K562 (cell line): ENCODE results near the gene ARFRP1. TPM values are rescaled to one million over a fixed set of nuclear protein-coding genes. Genes with fewer than 3 reads are reported as not detected.
A peak's percentile ranks its signal among the peaks of the same experiment; 100 is the strongest.

Source experiments
- ARID1B ChIP-seq: fragments of 450-650 bp; IDR thresholded peaks from 2 replicates; pipeline ENCODE4 v1.6.1; 2016; ENCODE audit warnings: antibody characterized with exemption, mild to moderate bottlenecking, inconsistent platforms
- BCLAF1 ChIP-seq, 2 experiments: fragments of 450-650 bp in 1 of 2; IDR thresholded peaks; 2 replicates each; pipeline ENCODE4 v1.6.1; 2011 to 2017; ENCODE audit warnings: low read depth in 2 of 2, antibody characterized with exemption in 1 of 2, borderline replicate concordance in 1 of 2, low read length in 1 of 2, mild to moderate bottlenecking in 1 of 2, mixed read lengths in 1 of 2; ENCODE audit not compliant: control insufficient read depth in 1 of 2
- BRCA1 ChIP-seq, 2 experiments: fragments of 450-650 bp in 1 of 2; sonication (generic) in 1 of 2; formaldehyde crosslinking in 1 of 2; IDR thresholded peaks; 2 replicates each; pipeline versions ENCODE4 v1.5.0 to v1.6.1; 2017 to 2020; ENCODE audit warnings: mild to moderate bottlenecking in 1 of 2, missing genetic modification reagents in 1 of 2
- BRF1 ChIP-seq: IDR thresholded peaks from 3 replicates; pipeline ENCODE4 v1.6.1; 2011; ENCODE audit warnings: borderline replicate concordance, mild to moderate bottlenecking; ENCODE audit not compliant: insufficient read length; ENCODE audit errors: extremely low read depth
- CXXC5 ChIP-seq: fragments of 250-450 bp; sonication (Bioruptor Pico); IDR thresholded peaks from 2 replicates; pipeline ENCODE4 v1.8.0; 2022; ENCODE audit warnings: inconsistent platforms, mild to moderate bottlenecking, moderate library complexity
- NELFE ChIP-seq: IDR thresholded peaks from 2 replicates; pipeline ENCODE4 v1.6.1; 2011; ENCODE audit warnings: mild to moderate bottlenecking; ENCODE audit not compliant: insufficient read depth, insufficient read length
- PHB2 ChIP-seq: fragments of 450-650 bp; IDR thresholded peaks from 2 replicates; pipeline ENCODE4 v1.6.1; 2017; ENCODE audit warnings: low read depth
- PHF20 ChIP-seq: fragments of 450-650 bp; IDR thresholded peaks from 2 replicates; pipeline ENCODE4 v1.6.1; 2018; ENCODE audit not compliant: partially characterized antibody
- POLR3A ChIP-seq: IDR thresholded peaks from 2 replicates; pipeline ENCODE4 v1.6.1; 2011; ENCODE audit warnings: borderline replicate concordance, mild to moderate bottlenecking, moderate library complexity; ENCODE audit not compliant: insufficient read length, insufficient read depth; ENCODE audit errors: extremely low read depth
- RB1 ChIP-seq: fragments of 450-650 bp; IDR thresholded peaks from 2 replicates; pipeline ENCODE4 v1.6.1; 2017; ENCODE audit warnings: low read depth, mild to moderate bottlenecking
- RFX5 ChIP-seq: IDR thresholded peaks from 2 replicates; pipeline ENCODE4 v1.6.1; 2011; ENCODE audit warnings: low read depth, mild to moderate bottlenecking, improper control_type of control experiment, low read length
- SAP30 ChIP-seq: fragments of 200-600 bp; sonication (generic); IDR thresholded peaks from 2 replicates; pipeline ENCODE4 v1.6.1; 2012; ENCODE audit warnings: borderline replicate concordance, low read depth, mild to moderate bottlenecking, moderate library complexity, low read length, control low read depth, inconsistent platforms; ENCODE audit not compliant: insufficient read depth, poor library complexity, severe bottlenecking
- SMARCE1 ChIP-seq: fragments of 450-650 bp; IDR thresholded peaks from 2 replicates; pipeline ENCODE4 v1.7.1; 2016; ENCODE audit warnings: mild to moderate bottlenecking
- TBL1XR1 ChIP-seq, 2 experiments: IDR thresholded peaks; 2 replicates each; pipeline ENCODE4 v1.6.1; 2012; ENCODE audit warnings: improper control_type of control experiment in 2 of 2, low read length in 2 of 2, mild to moderate bottlenecking in 1 of 2
- ZBTB11 ChIP-seq, 3 experiments: fragments of 200-800 bp in 1 of 3; fragments of 250-450 bp in 1 of 3; fragments of 450-650 bp in 1 of 3; sonication (Bioruptor Pico) in 1 of 3; sonication (Bioruptor generic) in 1 of 3; formaldehyde crosslinking in 1 of 3; IDR thresholded peaks; 2 replicates each; pipeline versions ENCODE4 v1.6.1 to v1.8.0; 2016 to 2022; ENCODE audit warnings: mild to moderate bottlenecking in 2 of 3, missing genetic modification characterization in 2 of 3, missing compliant biosample characterization in 1 of 3, moderate library complexity in 1 of 3
- ZFP36 ChIP-seq: fragments of 150-350 bp; IDR thresholded peaks from 2 replicates; pipeline ENCODE4 v1.6.1; 2018; ENCODE audit warnings: low read length, low read depth; ENCODE audit not compliant: partially characterized antibody
- ZNF143 ChIP-seq: sonication (generic); formaldehyde crosslinking; IDR thresholded peaks from 2 replicates; pipeline ENCODE4 v1.9.0; 2022; ENCODE audit warnings: mild to moderate bottlenecking, missing genetic modification reagents
- polyA plus RNA-seq, 8 experiments: library from polyadenylated mRNA; depleted of rRNA in 4 of 8; stranded (reverse) in 5 of 8; unstranded in 3 of 8; fragments of >200 nt; fragmentation: Nextera tagmentation in 2 of 8; fragmentation: Illumina TruSeq in 1 of 8; extraction: Ambion mirVana in 2 of 8; extraction: Trizol in 1 of 8; gene quantifications; 2 replicates each; pipeline versions ENCODE4 v1.2.1 to v1.2.3, GENCODE V29; 2011 to 2014; ENCODE audit warnings: inconsistent platforms in 1 of 8, missing spikeins in 1 of 8
- total RNA-seq, 7 experiments: library from RNA; depleted of rRNA in 6 of 7; stranded (reverse); fragments of >200 nt in 6 of 7; fragmentation: Illumina TruSeq in 2 of 7; extraction: Trizol in 2 of 7; gene quantifications; 2 replicates each; pipeline versions ENCODE4 v1.2.1 to v1.2.3, GENCODE V29; 2011 to 2021; ENCODE audit warnings: low replicate concordance in 1 of 7
- TF ChIP-seq, protein P1 (sequence below): sonication (generic); formaldehyde crosslinking; IDR thresholded peaks from 2 replicates; pipeline ENCODE4 v1.8.1; 2023; ENCODE audit warnings: mild to moderate bottlenecking, missing genetic modification reagents, moderate library complexity

Gene ARFRP1
- total and polyA plus RNA-seq, 9 of the 15 experiments (the other 6 are each of a cell fraction or from before 2014, with no cell fraction given), result 2.2 to 78.9 (median 37.3) TPM

- TF ChIP-seq BRCA1 (IDR thresholded peaks at IDR 0.05) (no peak), BRCA1 (CRISPR knock-in tag; IDR thresholded peaks at IDR 0.05) (no peak), NELFE (no peak), ZNF143 (CRISPR knock-in tag) (peak; percentile 88), ZBTB11 (CRISPR knock-in tag; IDR thresholded peaks at IDR 0.05) (peak in 2 of 3 experiments; percentile 49 to 87; a peak in 4 of 6 replicates), RB1 (peak; percentile 92), ARID1B (no peak), PHF20 (peak; percentile 96), SAP30 (peak; percentile 59), BRF1 (no peak), POLR3A (no peak), CXXC5 (CRISPR knock-in tag) (peak; percentile 92), BCLAF1 (IDR thresholded peaks at IDR 0.05; ENCODE audit: borderline replicate concordance in 1 of 2, control insufficient read depth in 1 of 2, low read depth in 2 of 2, low read length in 1 of 2) (0 out of 4 replicates have a peak, but pooled peaks of 1 of the 2 experiments have one; percentile 73), TBL1XR1 (IDR thresholded peaks at IDR 0.05; ENCODE audit: low read length in 2 of 2) (0 out of 4 replicates have a peak, but pooled peaks of 1 of the 2 experiments have one; percentile 8), ZFP36 (no peak), PHB2 (no peak), SMARCE1 (no peak), RFX5 (no peak)
- TF ChIP-seq, protein P1, sequence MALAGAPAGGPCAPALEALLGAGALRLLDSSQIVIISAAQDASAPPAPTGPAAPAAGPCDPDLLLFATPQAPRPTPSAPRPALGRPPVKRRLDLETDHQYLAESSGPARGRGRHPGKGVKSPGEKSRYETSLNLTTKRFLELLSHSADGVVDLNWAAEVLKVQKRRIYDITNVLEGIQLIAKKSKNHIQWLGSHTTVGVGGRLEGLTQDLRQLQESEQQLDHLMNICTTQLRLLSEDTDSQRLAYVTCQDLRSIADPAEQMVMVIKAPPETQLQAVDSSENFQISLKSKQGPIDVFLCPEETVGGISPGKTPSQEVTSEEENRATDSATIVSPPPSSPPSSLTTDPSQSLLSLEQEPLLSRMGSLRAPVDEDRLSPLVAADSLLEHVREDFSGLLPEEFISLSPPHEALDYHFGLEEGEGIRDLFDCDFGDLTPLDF, result peak; percentile 74; the same call in 1 of the 2 replicates
These were observed at the start of gene ARFRP1, which contains the start of gene ZGPAT (continued) for GRCh38 chr20:63707558-63708300.
